HepG2 (cell line): Measurements from ENCODE around the gene CCT3.
"Not testable (repeated sequence)": the region's sequence is repeated elsewhere in the genome, so short reads cannot be mapped to it uniquely, and the experiment has no call there.

ENCODE experiments used
- BHLHE40 ChIP-seq: IDR thresholded peaks from 2 replicates; pipeline ENCODE4 v1.6.1; 2011; ENCODE audit warnings: low read length, improper control_type of control experiment
- FOSL1 ChIP-seq: sonication (generic); formaldehyde crosslinking; IDR thresholded peaks from 2 replicates; pipeline ENCODE4 v1.9.0; 2021; ENCODE audit warnings: missing genetic modification reagents, borderline replicate concordance
- GABPA ChIP-seq, 2 experiments: IDR thresholded peaks; 2 replicates each; pipeline ENCODE4 v1.6.1; 2011 to 2016; ENCODE audit warnings: low read depth in 2 of 2, low read length in 1 of 2, missing biosample characterization in 1 of 2, missing genetic modification characterization in 1 of 2
- HOXA7 ChIP-seq: sonication (generic); formaldehyde crosslinking; IDR thresholded peaks from 2 replicates; pipeline ENCODE4 v1.8.1; 2022; ENCODE audit warnings: mild to moderate bottlenecking, missing genetic modification reagents, moderate library complexity
- RFX5 ChIP-seq: IDR thresholded peaks from 2 replicates; pipeline ENCODE4 v1.6.1; 2011; ENCODE audit warnings: low read depth, low read length, improper control_type of control experiment
- SIN3A ChIP-seq: IDR thresholded peaks from 2 replicates; pipeline ENCODE4 v1.6.1; 2011; ENCODE audit warnings: low read depth, mild to moderate bottlenecking, control low read depth, low read length, borderline replicate concordance
- ZFX ChIP-seq: sonication (generic); formaldehyde crosslinking; IDR thresholded peaks from 2 replicates; pipeline ENCODE4 v1.4.0; 2020; ENCODE audit warnings: mild to moderate bottlenecking, low read depth, missing genetic modification reagents, moderate library complexity
- ZNF121 ChIP-seq: sonication (generic); formaldehyde crosslinking; IDR thresholded peaks from 2 replicates; pipeline ENCODE4 v1.5.0; 2020; ENCODE audit warnings: mild to moderate bottlenecking, missing genetic modification reagents
- ZNF253 ChIP-seq: sonication (generic); formaldehyde crosslinking; IDR thresholded peaks from 2 replicates; pipeline ENCODE4 v1.8.0; 2022; ENCODE audit warnings: mild to moderate bottlenecking, missing genetic modification reagents, borderline replicate concordance
- ZNF274 ChIP-seq: sonication (generic); formaldehyde crosslinking; IDR thresholded peaks from 2 replicates; pipeline ENCODE4 v1.5.1; 2020; ENCODE audit warnings: mild to moderate bottlenecking, missing genetic modification reagents
- TF ChIP-seq, protein P1 (sequence below): sonication (generic); formaldehyde crosslinking; IDR thresholded peaks from 2 replicates; pipeline ENCODE4 v1.5.0; 2020; ENCODE audit warnings: mild to moderate bottlenecking, missing genetic modification reagents, moderate library complexity
- TF ChIP-seq, protein P2 (sequence below): sonication (generic); formaldehyde crosslinking; conservative IDR thresholded peaks from 2 replicates; pipeline ENCODE4 v1.4.0; 2020; ENCODE audit warnings: missing genetic modification reagents
- TF ChIP-seq, protein P3 (sequence below): sonication (generic); formaldehyde crosslinking; IDR thresholded peaks from 2 replicates; pipeline ENCODE4 v1.4.0; 2020; ENCODE audit warnings: missing genetic modification reagents, borderline replicate concordance

DNA sequence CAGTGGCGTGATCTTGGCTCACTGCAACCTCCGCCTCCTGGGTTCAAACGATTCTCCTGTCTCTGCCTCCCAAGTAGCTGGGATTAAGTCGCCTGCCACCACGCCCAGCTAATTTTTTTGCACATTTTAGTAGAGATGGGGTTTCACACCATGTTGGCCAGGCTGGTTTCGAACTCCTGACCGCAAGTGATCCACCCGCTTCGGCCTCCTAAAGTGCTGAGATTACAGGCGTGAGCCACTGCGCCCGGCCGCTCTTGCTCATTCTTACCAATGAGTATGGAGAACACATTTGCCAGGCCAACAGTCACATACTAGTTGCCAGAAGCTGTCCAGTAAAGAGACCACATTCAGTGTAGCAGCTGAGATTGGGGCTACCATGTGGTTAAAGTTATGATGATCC, 14.4 kb upstream of the CCT3 start:
- not testable (repeated sequence) for TF ChIP-seq ZFX (CRISPR knock-in tag); ZNF121 (CRISPR knock-in tag); GABPA (IDR thresholded peaks at IDR 0.05; ENCODE audit: low read depth, low read length); GABPA (CRISPR knock-in tag; IDR thresholded peaks at IDR 0.05; ENCODE audit: low read depth); ZNF274 (CRISPR knock-in tag); RFX5; BHLHE40; ZNF253 (CRISPR knock-in tag); HOXA7 (CRISPR knock-in tag); SIN3A; FOSL1 (CRISPR knock-in tag)
- TF ChIP-seq, protein P1, sequence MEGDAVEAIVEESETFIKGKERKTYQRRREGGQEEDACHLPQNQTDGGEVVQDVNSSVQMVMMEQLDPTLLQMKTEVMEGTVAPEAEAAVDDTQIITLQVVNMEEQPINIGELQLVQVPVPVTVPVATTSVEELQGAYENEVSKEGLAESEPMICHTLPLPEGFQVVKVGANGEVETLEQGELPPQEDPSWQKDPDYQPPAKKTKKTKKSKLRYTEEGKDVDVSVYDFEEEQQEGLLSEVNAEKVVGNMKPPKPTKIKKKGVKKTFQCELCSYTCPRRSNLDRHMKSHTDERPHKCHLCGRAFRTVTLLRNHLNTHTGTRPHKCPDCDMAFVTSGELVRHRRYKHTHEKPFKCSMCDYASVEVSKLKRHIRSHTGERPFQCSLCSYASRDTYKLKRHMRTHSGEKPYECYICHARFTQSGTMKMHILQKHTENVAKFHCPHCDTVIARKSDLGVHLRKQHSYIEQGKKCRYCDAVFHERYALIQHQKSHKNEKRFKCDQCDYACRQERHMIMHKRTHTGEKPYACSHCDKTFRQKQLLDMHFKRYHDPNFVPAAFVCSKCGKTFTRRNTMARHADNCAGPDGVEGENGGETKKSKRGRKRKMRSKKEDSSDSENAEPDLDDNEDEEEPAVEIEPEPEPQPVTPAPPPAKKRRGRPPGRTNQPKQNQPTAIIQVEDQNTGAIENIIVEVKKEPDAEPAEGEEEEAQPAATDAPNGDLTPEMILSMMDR (CRISPR knock-in tag) = not testable (repeated sequence)
- TF ChIP-seq, protein P2, sequence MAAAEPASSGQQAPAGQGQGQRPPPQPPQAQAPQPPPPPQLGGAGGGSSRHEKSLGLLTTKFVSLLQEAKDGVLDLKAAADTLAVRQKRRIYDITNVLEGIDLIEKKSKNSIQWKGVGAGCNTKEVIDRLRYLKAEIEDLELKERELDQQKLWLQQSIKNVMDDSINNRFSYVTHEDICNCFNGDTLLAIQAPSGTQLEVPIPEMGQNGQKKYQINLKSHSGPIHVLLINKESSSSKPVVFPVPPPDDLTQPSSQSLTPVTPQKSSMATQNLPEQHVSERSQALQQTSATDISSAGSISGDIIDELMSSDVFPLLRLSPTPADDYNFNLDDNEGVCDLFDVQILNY (CRISPR knock-in tag) = not testable (repeated sequence)
- TF ChIP-seq, protein P3, sequence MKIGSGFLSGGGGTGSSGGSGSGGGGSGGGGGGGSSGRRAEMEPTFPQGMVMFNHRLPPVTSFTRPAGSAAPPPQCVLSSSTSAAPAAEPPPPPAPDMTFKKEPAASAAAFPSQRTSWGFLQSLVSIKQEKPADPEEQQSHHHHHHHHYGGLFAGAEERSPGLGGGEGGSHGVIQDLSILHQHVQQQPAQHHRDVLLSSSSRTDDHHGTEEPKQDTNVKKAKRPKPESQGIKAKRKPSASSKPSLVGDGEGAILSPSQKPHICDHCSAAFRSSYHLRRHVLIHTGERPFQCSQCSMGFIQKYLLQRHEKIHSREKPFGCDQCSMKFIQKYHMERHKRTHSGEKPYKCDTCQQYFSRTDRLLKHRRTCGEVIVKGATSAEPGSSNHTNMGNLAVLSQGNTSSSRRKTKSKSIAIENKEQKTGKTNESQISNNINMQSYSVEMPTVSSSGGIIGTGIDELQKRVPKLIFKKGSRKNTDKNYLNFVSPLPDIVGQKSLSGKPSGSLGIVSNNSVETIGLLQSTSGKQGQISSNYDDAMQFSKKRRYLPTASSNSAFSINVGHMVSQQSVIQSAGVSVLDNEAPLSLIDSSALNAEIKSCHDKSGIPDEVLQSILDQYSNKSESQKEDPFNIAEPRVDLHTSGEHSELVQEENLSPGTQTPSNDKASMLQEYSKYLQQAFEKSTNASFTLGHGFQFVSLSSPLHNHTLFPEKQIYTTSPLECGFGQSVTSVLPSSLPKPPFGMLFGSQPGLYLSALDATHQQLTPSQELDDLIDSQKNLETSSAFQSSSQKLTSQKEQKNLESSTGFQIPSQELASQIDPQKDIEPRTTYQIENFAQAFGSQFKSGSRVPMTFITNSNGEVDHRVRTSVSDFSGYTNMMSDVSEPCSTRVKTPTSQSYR (CRISPR knock-in tag) = not testable (repeated sequence)
